NCI-H510A treated with DMSO at 0.1 percent for 48 hours (cell line): ENCODE data around the gene ANKRD44.

Experiments
- DNase-seq: peaks from one replicate; lab custom pipeline; 2025; lab: John Stamatoyannopoulos, UW

Gene ANKRD44

GRCh38 chr2:196952936-196953335 lies 357.6 kb downstream of the ANKRD44 start:
- DNase-seq = no peak

- DNase-seq = no peak
Measured at GRCh38 chr2:196951973-196952372, 358.6 kb downstream of the ANKRD44 start.

GRCh38 chr2:196949116-196949515 lies 361.5 kb downstream of the ANKRD44 start:
- no peak for DNase-seq

GRCh38 chr2:196944570-196944969 lies 366.0 kb downstream of the ANKRD44 start:
- no peak for DNase-seq

- DNase-seq = no peak
Measured at GRCh38 chr2:196941398-196942078, 369.0 kb downstream of the ANKRD44 start.

DNA sequence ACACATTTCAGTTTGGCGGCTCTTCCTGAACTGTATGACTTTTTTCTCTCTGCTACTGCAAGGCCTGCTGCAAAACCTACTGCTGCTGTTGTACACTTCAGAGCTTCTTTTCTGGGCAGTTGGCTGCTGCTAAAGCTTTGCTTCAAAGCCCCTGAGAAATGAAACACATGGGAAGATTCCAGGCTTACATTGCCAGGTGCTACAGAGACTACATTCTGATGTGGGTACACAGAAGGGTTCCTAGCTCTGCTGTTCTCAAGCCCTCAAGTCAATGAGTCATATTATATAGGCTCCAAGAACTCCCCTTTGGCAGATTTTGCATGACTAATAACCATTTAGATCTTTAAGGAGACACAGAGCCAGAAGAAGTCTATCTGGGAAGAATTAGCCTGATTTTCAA lies 371.2 kb downstream of the ANKRD44 start:
- DNase-seq = no peak
